Measurements from ENCODE around the gene BYSL. TPM values are rescaled to one million over a fixed set of nuclear protein-coding genes. Genes with fewer than 3 reads are reported as not detected.

BYSL gene
- total and polyA plus RNA-seq, 5 experiments from 2014 or later, result 3.5 to 7.6 (median 5.3) TPM

GRCh38 chr6:41894366-41895299 lies 26.7 kb upstream of the BYSL start:
- Mint-ChIP-seq H3K36me3 (no peaks in the 10 kb centered on the region), H3K27me3 (no peaks in the 10 kb centered on the region), H3K27ac (peak overlapping the region in 7 of 10 donors; percentile 89 to 96 (median 94)), H3K9me3 (no peaks in the 10 kb centered on the region), H3K4me1 (peaks cover 0 to 11% (median 9%) of the 10 kb centered on the region in 4 donors), H3K4me3 (no peak overlapping the region)
- POLR2A ChIA-PET, result interaction anchor here (0.5 to 2.1 kb wide), 15 partner anchors 13 to 669 kb away, joined by 3 to 18 read pairs (median 4); partner anchors contain the start of genes BYSL, MED20, TAF8 and TOMM6
- DNase-seq (peak in 2 of 10 donors; percentile 13 to 53), ATAC-seq (peak; percentile 55 to 67)

- peak; percentile 91 to 92 for ATAC-seq
- Mint-ChIP-seq H3K9me3 (no peaks in the 10 kb centered on the region), H3K4me3 (no peak within 1 kb of the TSS), H3K27me3 (no peaks in the 10 kb centered on the region), H3K4me1 (peaks cover 0 to 11% (median 9%) of the 10 kb centered on the region in 4 donors), H3K27ac (peak within 1 kb of the TSS in 9 of 10 donors; percentile 73 to 96 (median 90)), H3K36me3 (no peaks in the 10 kb centered on the region)
- DNase-seq, result peak; percentile 81 to 95 (median 90)
- POLR2A ChIA-PET, result interaction anchor here (0.6 to 2.1 kb wide), 15 partner anchors 26 to 1304 kb away, joined by 3 to 18 read pairs (median 3); partner anchors contain the start of genes BYSL, MED20, TAF8 and TOMM6
Measured at GRCh38 chr6:41895300-41896233, 25.7 kb upstream of the BYSL start, which contains the start of gene USP49. Gene USP49 (minus strand): TSS chr6:41895375. CDS start chr6:41806983, 88,392 bp downstream.

GRCh38 chr6:41896281-41896680 lies 25.0 kb upstream of the BYSL start:
- no peak for DNase-seq
- H3K4me3 Mint-ChIP-seq, result peak overlapping the region in 1 of 10 donors; percentile 15
- H3K36me3 Mint-ChIP-seq, result no peaks in the 10 kb centered on the region
- peak overlapping the region in 9 of 10 donors; percentile 73 to 96 (median 90) for H3K27ac Mint-ChIP-seq
- no peaks in the 10 kb centered on the region for H3K9me3 Mint-ChIP-seq
- no peaks in the 10 kb centered on the region for H3K27me3 Mint-ChIP-seq
- peaks cover 0 to 11% (median 9%) of the 10 kb centered on the region in 4 donors for H3K4me1 Mint-ChIP-seq
- POLR2A ChIA-PET, result interaction anchor here (0.6 to 2.1 kb wide), 13 partner anchors 25 to 1303 kb away, joined by 3 to 18 read pairs (median 4); partner anchors contain the start of genes BYSL, MED20 and TAF8
- no peak for ATAC-seq

- ATAC-seq (no peak), DNase-seq (no peak)
- Mint-ChIP-seq H3K27ac (no peak overlapping the region), H3K9me3 (no peaks in the 10 kb centered on the region), H3K4me3 (no peak overlapping the region), H3K36me3 (peaks cover 0 to 6% (median 0%) of the 10 kb centered on the region in 3 donors), H3K27me3 (no peaks in the 10 kb centered on the region), H3K4me1 (peaks cover 16 to 25% (median 21%) of the 10 kb centered on the region in 4 donors)
- POLR2A ChIA-PET, result no interaction called here
Measured at GRCh38 chr6:41900861-41901260, 20.4 kb upstream of the BYSL start.

- peaks cover 14 to 20% (median 17%) of the 10 kb centered on the region in 4 donors for H3K4me1 Mint-ChIP-seq
- H3K4me3 Mint-ChIP-seq, result no peak overlapping the region
- peak; percentile 54 to 67 for ATAC-seq
- H3K9me3 Mint-ChIP-seq, result no peaks in the 10 kb centered on the region
- peaks cover 0 to 15% (median 0%) of the 10 kb centered on the region in 3 donors for H3K36me3 Mint-ChIP-seq
- DNase-seq, result peak; percentile 23 to 74 (median 52)
- POLR2A ChIA-PET, result no interaction called here
- no peaks in the 10 kb centered on the region for H3K27me3 Mint-ChIP-seq
- peak overlapping the region in 4 of 10 donors; percentile 22 to 68 (median 48) for H3K27ac Mint-ChIP-seq
Measured at GRCh38 chr6:41901882-41902519, 19.3 kb upstream of the BYSL start.

GRCh38 chr6:41909727-41910126 lies 11.6 kb upstream of the BYSL start:
- DNase-seq, result no peak
- ATAC-seq, result no peak
- Mint-ChIP-seq H3K27me3 (no peaks in the 10 kb centered on the region), H3K36me3 (peaks cover 0 to 76% (median 12%) of the 10 kb centered on the region in 3 donors), H3K4me1 (peaks cover 8 to 21% (median 14%) of the 10 kb centered on the region in 4 donors), H3K27ac (peak overlapping the region in 1 of 10 donors; percentile 31), H3K9me3 (no peaks in the 10 kb centered on the region), H3K4me3 (no peak overlapping the region)
- POLR2A ChIA-PET, result interaction anchor here (0.6 kb wide), 1 partner anchor 16 kb away, joined by 3 read pairs; no protein-coding TSS in a partner anchor

GRCh38 chr6:41914343-41914742 lies 7.0 kb upstream of the BYSL start:
- no peaks in the 10 kb centered on the region for H3K9me3 Mint-ChIP-seq
- peaks cover 0 to 56% (median 10%) of the 10 kb centered on the region in 3 donors for H3K36me3 Mint-ChIP-seq
- ATAC-seq (no peak), DNase-seq (no peak)
- H3K27ac Mint-ChIP-seq, result peak overlapping the region in 1 of 10 donors; percentile 50
- POLR2A ChIA-PET, result no interaction called here
- peaks cover 0 to 25% (median 7%) of the 10 kb centered on the region in 4 donors for H3K4me1 Mint-ChIP-seq
- no peak overlapping the region for H3K4me3 Mint-ChIP-seq
- H3K27me3 Mint-ChIP-seq, result no peaks in the 10 kb centered on the region

- DNase-seq (no peak), ATAC-seq (no peak)
- no peaks in the 10 kb centered on the region for H3K27me3 Mint-ChIP-seq
- H3K4me3 Mint-ChIP-seq, result no peak overlapping the region
- peaks cover 4 to 28% (median 9%) of the 10 kb centered on the region in 4 donors for H3K4me1 Mint-ChIP-seq
- POLR2A ChIA-PET, result no interaction called here
- H3K27ac Mint-ChIP-seq, result peak overlapping the region in 1 of 10 donors; percentile 18
- no peaks in the 10 kb centered on the region for H3K9me3 Mint-ChIP-seq
- H3K36me3 Mint-ChIP-seq, result peaks cover 0 to 54% (median 10%) of the 10 kb centered on the region in 3 donors
Measured at GRCh38 chr6:41914869-41915530, 6.3 kb upstream of the BYSL start.

- Mint-ChIP-seq H3K36me3 (peaks cover 0 to 39% (median 9%) of the 10 kb centered on the region in 3 donors), H3K4me1 (peaks cover 25 to 48% (median 29%) of the 10 kb centered on the region in 4 donors), H3K9me3 (no peaks in the 10 kb centered on the region), H3K27me3 (peaks cover 0 to 4% (median 0%) of the 10 kb centered on the region in 5 donors), H3K4me3 (no peak overlapping the region), H3K27ac (no peak overlapping the region)
- ATAC-seq (no peak), DNase-seq (no peak)
- POLR2A ChIA-PET, result no interaction called here
Measured at GRCh38 chr6:41917528-41917927, 3.8 kb upstream of the BYSL start.

- POLR2A ChIA-PET, result interaction anchor here (0.7 to 5.7 kb wide), 13 partner anchors 9 to 1008 kb away, joined by 3 to 98 read pairs (median 7); partner anchors contain the start of genes CCND3, TAF8, TOMM6 and USP49
- Mint-ChIP-seq H3K36me3 (peaks cover 0 to 18% (median 0%) of the 10 kb centered on the region in 3 donors), H3K4me1 (peaks cover 37 to 59% (median 53%) of the 10 kb centered on the region in 4 donors), H3K27me3 (peaks cover 0 to 4% (median 0%) of the 10 kb centered on the region in 5 donors), H3K4me3 (peak overlapping the region; percentile 97 to 100 (median 100)), H3K27ac (peak overlapping the region; percentile 97 to 100 (median 99)), H3K9me3 (no peaks in the 10 kb centered on the region)
- ATAC-seq (peak in 1 of 2 donors; percentile 26), DNase-seq (no peak)
Measured at GRCh38 chr6:41921712-41921998, 356 bp downstream of the BYSL start.

GRCh38 chr6:41922154-41922553 lies 855 bp downstream of the BYSL start:
- POLR2A ChIA-PET, result interaction anchor here (0.9 to 5.7 kb wide), 7 partner anchors 11 to 138 kb away, joined by 4 to 98 read pairs (median 13); partner anchors contain the start of genes TAF8, TOMM6 and USP49
- Mint-ChIP-seq H3K4me1 (peaks cover 37 to 59% (median 55%) of the 10 kb centered on the region in 4 donors), H3K4me3 (peak overlapping the region; percentile 97 to 100 (median 100)), H3K27me3 (peaks cover 0 to 4% (median 0%) of the 10 kb centered on the region in 5 donors), H3K27ac (peak overlapping the region; percentile 97 to 100 (median 99)), H3K36me3 (peaks cover 0 to 16% (median 0%) of the 10 kb centered on the region in 3 donors), H3K9me3 (no peaks in the 10 kb centered on the region)
- ATAC-seq (no peak), DNase-seq (no peak)
